NCI-H2227 treated with DMSO at 0.1 percent for 48 hours (cell line): ENCODE results near the gene TCERG1L.
"Not testable (repeated sequence)": the region's sequence is repeated elsewhere in the genome, so short reads cannot be mapped to it uniquely, and the experiment has no call there.

Experiments
- DNase-seq: peaks from one replicate; lab custom pipeline; 2025; lab: John Stamatoyannopoulos, UW

The TCERG1L gene

GRCh38 chr10:131085091-131085860 lies 226.2 kb downstream of the TCERG1L start:
- no peak for DNase-seq

- no peak for DNase-seq
These were observed 226.8 kb downstream of the TCERG1L start for GRCh38 chr10:131084791-131085090.

GRCh38 chr10:131083915-131084790 lies 227.4 kb downstream of the TCERG1L start:
- no peak for DNase-seq

- DNase-seq, result no peak
These were observed 228.5 kb downstream of the TCERG1L start for GRCh38 chr10:131082991-131083481.

GRCh38 chr10:131082201-131082850 lies 229.2 kb downstream of the TCERG1L start:
- no peak for DNase-seq

GRCh38 chr10:131081786-131082185 lies 229.7 kb downstream of the TCERG1L start:
- no peak for DNase-seq

GRCh38 chr10:131081376-131081775 lies 230.1 kb downstream of the TCERG1L start:
- no peak for DNase-seq

- DNase-seq, result no peak
These were observed 230.9 kb downstream of the TCERG1L start for GRCh38 chr10:131080571-131080970.

- no peak for DNase-seq
These were observed 232.2 kb downstream of the TCERG1L start for GRCh38 chr10:131079314-131079713.

GRCh38 chr10:131078882-131079280 lies 232.6 kb downstream of the TCERG1L start:
- not testable (repeated sequence) for DNase-seq

- DNase-seq, result no peak
These were observed 233.2 kb downstream of the TCERG1L start for GRCh38 chr10:131078131-131078881.

GRCh38 chr10:131077724-131078123 lies 233.8 kb downstream of the TCERG1L start:
- DNase-seq, result no peak

GRCh38 chr10:131077031-131077430 lies 234.5 kb downstream of the TCERG1L start:
- DNase-seq, result no peak

- DNase-seq, result no peak
These were observed 235.2 kb downstream of the TCERG1L start for GRCh38 chr10:131076356-131076755.

GRCh38 chr10:131075218-131075770 lies 236.2 kb downstream of the TCERG1L start:
- no peak for DNase-seq

- DNase-seq, result no peak
These were observed 236.8 kb downstream of the TCERG1L start for GRCh38 chr10:131074682-131075081.

GRCh38 chr10:131073469-131074035 lies 238.0 kb downstream of the TCERG1L start:
- DNase-seq, result no peak

- no peak for DNase-seq
These were observed 238.7 kb downstream of the TCERG1L start for GRCh38 chr10:131072651-131073468.

- DNase-seq, result no peak
These were observed 239.8 kb downstream of the TCERG1L start for GRCh38 chr10:131071721-131072120.

GRCh38 chr10:131070856-131071255 lies 240.7 kb downstream of the TCERG1L start:
- no peak for DNase-seq
